Heart left ventricle (tissue), 16 donors: ENCODE measurements around the gene ADGRA1. TPM values are rescaled to one million over a fixed set of nuclear protein-coding genes. Genes with fewer than 3 reads are reported as not detected.

Experiments
- ATAC-seq, 4 donors: fragments of 200-7000 bp; cut with Tn5 transposase; one replicate each; pipeline ENCODE4 v1.9.1; 2020 to 2022; ENCODE audit warnings: moderate library complexity in 4 of 4, mild to moderate bottlenecking in 3 of 4, moderate number of reproducible peaks in 1 of 4
- DNase-seq, 5 donors: peaks; one replicate each; pipeline ENCODE4 v3.0.0-alpha.2; 2020
- H3K27ac ChIP-seq, 12 donors: fragments of 200-600 bp; sonication (generic) in 4 of 12; one replicate each; pipeline versions ENCODE4 v1.5.0 to v1.8.0; 2016 to 2022; ENCODE audit warnings: mild to moderate bottlenecking in 2 of 12
- H3K27me3 ChIP-seq, 9 donors: fragments of 200-600 bp; sonication (generic) in 2 of 9; one replicate each; pipeline versions ENCODE4 v1.5.1 to v1.8.0; 2016 to 2022; ENCODE audit warnings: mild to moderate bottlenecking in 3 of 9
- H3K36me3 ChIP-seq, 9 donors: fragments of 200-600 bp; sonication (generic) in 2 of 9; one replicate each; pipeline versions ENCODE4 v1.5.0 to v1.8.0; 2018 to 2022; ENCODE audit warnings: mild to moderate bottlenecking in 2 of 9
- H3K4me1 ChIP-seq, 12 donors: fragments of 200-600 bp; sonication (generic) in 4 of 12; one replicate each; pipeline versions ENCODE4 v1.5.0 to v1.8.0; 2016 to 2022; ENCODE audit warnings: mild to moderate bottlenecking in 3 of 12
- H3K4me3 ChIP-seq, 12 donors: fragments of 200-600 bp; sonication (generic) in 4 of 12; one replicate each; pipeline versions ENCODE4 v1.5.0 to v1.8.0; 2017 to 2022; ENCODE audit warnings: mild to moderate bottlenecking in 9 of 12, moderate library complexity in 4 of 12
- H3K9me3 ChIP-seq, 12 donors: fragments of 200-600 bp; sonication (generic) in 4 of 12; one replicate each; pipeline versions ENCODE4 v1.5.0 to v1.8.0; 2016 to 2022; ENCODE audit warnings: mild to moderate bottlenecking in 1 of 12
- POLR2A ChIP-seq, 2 donors: fragments of 450-650 bp; IDR thresholded peaks; one replicate each; pipeline ENCODE4 v1.6.1; 2017; ENCODE audit warnings: antibody characterized with exemption in 2 of 2, mild to moderate bottlenecking in 2 of 2, moderate library complexity in 2 of 2
- WGBS, 4 donors: extraction: QIAGEN DNeasy Blood & Tissue Kit in 2 of 4; methylation state at CpG; one replicate each; pipeline versions ENCODE4 v1.1.5 to v1.1.7; 2013 to 2018; 5-methylcytosine and 5-hydroxymethylcytosine counted together
- intact Hi-C, 10 donors: fragments of 100-400 bp; cut with DNase I; formaldehyde crosslinking; loops; one replicate each; pipeline versions ENCODE4 v1.11.1 to v1.14.2; 2022
- polyA plus RNA-seq, 2 donors: library from polyadenylated mRNA; stranded (reverse); fragments of 200-250 nt; gene quantifications; one replicate each; pipeline ENCODE4 v1.2.3, GENCODE V29; 2013
- total RNA-seq, 9 donors: library from RNA; depleted of rRNA in 2 of 9; stranded (reverse); fragments of >200 nt in 2 of 9; fragmentation: NEBNext Ultra II Directional in 3 of 9; extraction: Animal tissue kit (Norgen Biotek cat#: 25700) in 3 of 9; gene quantifications; one replicate each; pipeline versions ENCODE4 v1.1.0 to v1.2.4, GENCODE V29; 2016 to 2023
- TF ChIP-seq, protein P1 (sequence below), 12 donors: fragments of 200-600 bp; sonication (generic) in 4 of 12; IDR thresholded peaks; one replicate each; pipeline versions ENCODE4 v1.5.0 to v1.8.0; 2018 to 2022; ENCODE audit warnings: antibody characterized with exemption in 12 of 12, mild to moderate bottlenecking in 5 of 12
- donor health status: ischemic (EF 13 %, LVEDD 7.1; RV severe dilation, severe dysfunction).
- donor health status: healthy with polysubstance abuse.
- donor health status: DM: no; HTN: yes; CAD: no.
- donor health status: DM: no; HTN: no; CAD: no.
- donor health status: ischemic (EF 25% LVEDD 6.9; RV normal size, moderate dysfunction).
- donor health status: ischemic (EF 25% LVEDD 5.7; RV mildly dilated, moderate dysfunction).
- donor health status: healthy.
- donor health status: DM: yes; HTN: yes; CAD: no.
- donor health status: ischemic (EF 35%, LVEDD 5.7; RV mildly dilated, moderate dysfunction).
- donor health status: nonischemic (EF 11% LVEDD 7.7; RV severe dilation, severe dysfunction).
- donor health status: DM: yes; HTN: yes; CAD: no.
- donor health status: PGD.
- donor health status: ischemic (EF 29% LVEDD 5.4; RV normal size, mild dysfunction).
- donor health status: nonischemic (EF 23%, LVEDD 6.1; RV moderate dilation, normal function).

Gene ADGRA1
- total and polyA plus RNA-seq, 11 donors = 0.03 to 0.19 (median 0.13) TPM; not detected in 8

DNA sequence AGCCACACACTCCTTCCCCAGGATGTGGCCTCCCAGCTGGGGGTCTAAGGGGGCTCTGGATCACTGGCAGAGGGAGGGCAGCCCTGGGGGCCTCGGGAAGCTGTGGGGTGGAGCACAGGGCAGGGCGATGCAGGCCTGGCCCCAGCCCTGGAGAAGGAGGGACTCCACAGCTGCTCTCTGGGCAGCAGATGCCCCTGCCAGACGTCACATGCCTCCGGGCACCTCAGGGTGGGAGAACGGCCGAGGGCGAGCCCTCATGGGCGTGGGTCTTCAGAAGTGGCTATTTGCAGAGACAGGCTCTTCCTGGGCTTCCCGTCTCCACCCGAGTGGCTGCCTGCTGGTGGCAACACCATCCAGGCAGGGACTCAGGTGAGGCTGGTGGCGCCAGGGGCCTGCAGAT, 16.0 kb upstream of the ADGRA1 start:
- Histone ChIP-seq H3K4me3 (no peak overlapping the region), H3K36me3 (no peaks in the 10 kb centered on the region), H3K27ac (no peak overlapping the region), H3K9me3 (no peaks in the 10 kb centered on the region), H3K4me1 (peaks cover 0 to 4% (median 0%) of the 10 kb centered on the region in 12 donors), H3K27me3 (peaks cover 0 to 62% (median 7%) of the 10 kb centered on the region in 9 donors)
- TF ChIP-seq, protein P1, sequence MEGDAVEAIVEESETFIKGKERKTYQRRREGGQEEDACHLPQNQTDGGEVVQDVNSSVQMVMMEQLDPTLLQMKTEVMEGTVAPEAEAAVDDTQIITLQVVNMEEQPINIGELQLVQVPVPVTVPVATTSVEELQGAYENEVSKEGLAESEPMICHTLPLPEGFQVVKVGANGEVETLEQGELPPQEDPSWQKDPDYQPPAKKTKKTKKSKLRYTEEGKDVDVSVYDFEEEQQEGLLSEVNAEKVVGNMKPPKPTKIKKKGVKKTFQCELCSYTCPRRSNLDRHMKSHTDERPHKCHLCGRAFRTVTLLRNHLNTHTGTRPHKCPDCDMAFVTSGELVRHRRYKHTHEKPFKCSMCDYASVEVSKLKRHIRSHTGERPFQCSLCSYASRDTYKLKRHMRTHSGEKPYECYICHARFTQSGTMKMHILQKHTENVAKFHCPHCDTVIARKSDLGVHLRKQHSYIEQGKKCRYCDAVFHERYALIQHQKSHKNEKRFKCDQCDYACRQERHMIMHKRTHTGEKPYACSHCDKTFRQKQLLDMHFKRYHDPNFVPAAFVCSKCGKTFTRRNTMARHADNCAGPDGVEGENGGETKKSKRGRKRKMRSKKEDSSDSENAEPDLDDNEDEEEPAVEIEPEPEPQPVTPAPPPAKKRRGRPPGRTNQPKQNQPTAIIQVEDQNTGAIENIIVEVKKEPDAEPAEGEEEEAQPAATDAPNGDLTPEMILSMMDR (IDR thresholded peaks at IDR 0.05) = no peak
- no peak for TF ChIP-seq POLR2A (IDR thresholded peaks at IDR 0.05)
- 37 to 68% (median 64%) methylated on average over 2 to 11 of the region's 11 CpGs for WGBS, 4 donors
- no peak for DNase-seq
- ATAC-seq = no peak
- intact Hi-C loops = no loop called here

GRCh38 chr10:133072196-133072595, 15.5 kb upstream of the ADGRA1 start:
- no peak overlapping the region for H3K27ac ChIP-seq
- H3K4me1 ChIP-seq = peaks cover 0 to 4% (median 0%) of the 10 kb centered on the region in 12 donors
- intact Hi-C loops = no loop called here
- WGBS, 4 donors = 41 to 55% (median 50%) methylated on average over 4 to 19 of the region's 19 CpGs
- ATAC-seq = no peak
- no peak overlapping the region for H3K4me3 ChIP-seq
- peak in 1 of 5 donors; percentile 58 for DNase-seq
- H3K36me3 ChIP-seq = no peaks in the 10 kb centered on the region
- H3K9me3 ChIP-seq = no peaks in the 10 kb centered on the region
- H3K27me3 ChIP-seq = peaks cover 0 to 66% (median 7%) of the 10 kb centered on the region in 9 donors
- TF ChIP-seq, protein P1 (IDR thresholded peaks at IDR 0.05) = no peak
- TF ChIP-seq POLR2A (IDR thresholded peaks at IDR 0.05) = no peak

- TF ChIP-seq, protein P1 (IDR thresholded peaks at IDR 0.05) = no peak
- no peak for TF ChIP-seq POLR2A (IDR thresholded peaks at IDR 0.05)
- DNase-seq (no peak), ATAC-seq (no peak)
- intact Hi-C loops = no loop called here
- H3K4me1 ChIP-seq = peaks cover 0 to under 1% (median 0%) of the 10 kb centered on the region in 12 donors
- no peak overlapping the region for H3K27ac ChIP-seq
- H3K4me3 ChIP-seq = no peak overlapping the region
- no peaks in the 10 kb centered on the region for H3K9me3 ChIP-seq
- no peaks in the 10 kb centered on the region for H3K36me3 ChIP-seq
- peaks cover 0 to 64% (median 7%) of the 10 kb centered on the region in 9 donors for H3K27me3 ChIP-seq
- 81 to 86% (median 85%) methylated on average over 20 to 34 of the region's 34 CpGs for WGBS, 4 donors
Observed at GRCh38 chr10:133072720-133073390, 14.9 kb upstream of the ADGRA1 start.

GRCh38 chr10:133075346-133076137, 12.2 kb upstream of the ADGRA1 start:
- peaks cover 0 to 58% (median 7%) of the 10 kb centered on the region in 9 donors for H3K27me3 ChIP-seq
- no peak overlapping the region for H3K4me3 ChIP-seq
- TF ChIP-seq, protein P1 (IDR thresholded peaks at IDR 0.05) = no peak
- TF ChIP-seq POLR2A (IDR thresholded peaks at IDR 0.05) = no peak
- intact Hi-C loops = no loop called here
- H3K4me1 ChIP-seq = no peaks in the 10 kb centered on the region
- no peaks in the 10 kb centered on the region for H3K36me3 ChIP-seq
- no peak for ATAC-seq
- no peaks in the 10 kb centered on the region for H3K9me3 ChIP-seq
- DNase-seq = no peak
- H3K27ac ChIP-seq = no peak overlapping the region
- 81 to 83% (median 82%) methylated on average over 12 to 25 of the region's 25 CpGs for WGBS, 4 donors
